HG02870 (cell line): ENCODE data around the gene S100A13.

Experiments used
- ATAC-seq: cut with Tn5 transposase; IDR thresholded peaks from one replicate; pipeline ENCODE4 v1.9.1; 2021; ENCODE audit warnings: mild to moderate bottlenecking, moderate library complexity; ENCODE audit not compliant: unreplicated experiment

S100A13 gene

GRCh38 chr1:153627715-153628626, 666 bp upstream of the S100A13 start, which contains the start of gene S100A1:
TSS of gene S100A1 (plus strand) at chr1:153628434. CDS start at chr1:153630522, 2,088 bp downstream.
- no peak for ATAC-seq

GRCh38 chr1:153626477-153626903, 815 bp downstream of the S100A13 start:
- no peak for ATAC-seq

GRCh38 chr1:153624965-153625611, 2.2 kb downstream of the S100A13 start:
- ATAC-seq: no peak

- ATAC-seq: no peak
Measured at GRCh38 chr1:153623101-153623500, 4.2 kb downstream of the S100A13 start.

GRCh38 chr1:153619171-153619570, 8.1 kb downstream of the S100A13 start:
- no peak for ATAC-seq

GRCh38 chr1:153617663-153618062, 9.6 kb downstream of the S100A13 start:
- no peak for ATAC-seq

GRCh38 chr1:153616917-153617311, 10.4 kb downstream of the S100A13 start:
- ATAC-seq: no peak

GRCh38 chr1:153616144-153616916, 11.0 kb downstream of the S100A13 start, which contains the start of gene S100A14:
TSS of gene S100A14 (minus strand) at chr1:153616325. CDS start at chr1:153615858, 467 bp downstream.
- no peak for ATAC-seq

GRCh38 chr1:153615406-153615805, 11.9 kb downstream of the S100A13 start:
- no peak for ATAC-seq

- ATAC-seq: no peak
Measured at GRCh38 chr1:153614906-153615305, 12.4 kb downstream of the S100A13 start.

- no peak for ATAC-seq
Measured at GRCh38 chr1:153614189-153614900, 13.0 kb downstream of the S100A13 start.

- ATAC-seq: no peak
Measured at GRCh38 chr1:153613406-153613805, 13.9 kb downstream of the S100A13 start.

- ATAC-seq: no peak
Measured at GRCh38 chr1:153612755-153613331, 14.5 kb downstream of the S100A13 start, which contains the start of gene S100A16. TSS of gene S100A16 (minus strand) at chr1:153613137. CDS start at chr1:153608151, 4,986 bp downstream.

GRCh38 chr1:153612111-153612754, 15.1 kb downstream of the S100A13 start:
- ATAC-seq: no peak

GRCh38 chr1:153611356-153611755, 15.9 kb downstream of the S100A13 start:
- no peak for ATAC-seq

GRCh38 chr1:153610811-153611301, 16.4 kb downstream of the S100A13 start:
- ATAC-seq: no peak

- ATAC-seq: no peak
Measured at GRCh38 chr1:153610334-153610733, 17.0 kb downstream of the S100A13 start.

GRCh38 chr1:153609585-153609907, 17.8 kb downstream of the S100A13 start:
- ATAC-seq: no peak
